HepG2 (cell line): Measurements from ENCODE around the gene MED9. TPM values are rescaled to one million over a fixed set of nuclear protein-coding genes. Genes with fewer than 3 reads are reported as not detected.

Source experiments
- AHR ChIP-seq: IDR thresholded peaks from 2 replicates; pipeline ENCODE4 v1.6.1; 2018; ENCODE audit warnings: missing genetic modification reagents, missing compliant biosample characterization
- DNMT1 ChIP-seq: sonication (generic); formaldehyde crosslinking; IDR thresholded peaks from 2 replicates; pipeline ENCODE4 v1.5.1; 2020; ENCODE audit warnings: mild to moderate bottlenecking, missing genetic modification reagents
- ELF3 ChIP-seq: IDR thresholded peaks from 2 replicates; pipeline ENCODE4 v1.6.1; 2016; ENCODE audit warnings: missing genetic modification reagents, missing compliant biosample characterization
- FOXA3 ChIP-seq: IDR thresholded peaks from 2 replicates; pipeline ENCODE4 v1.6.1; 2016; ENCODE audit warnings: missing genetic modification reagents, missing compliant biosample characterization
- HNF4G ChIP-seq, 2 experiments: sonication (generic) in 1 of 2; formaldehyde crosslinking in 1 of 2; IDR thresholded peaks; 2 replicates each; pipeline versions ENCODE4 v1.4.0 to v1.6.1; 2011 to 2020; ENCODE audit warnings: borderline replicate concordance in 2 of 2, low read depth in 2 of 2, mild to moderate bottlenecking in 2 of 2, low read length in 1 of 2, missing genetic modification reagents in 1 of 2, moderate library complexity in 1 of 2
- HNRNPK ChIP-seq: fragments of 200-400 bp; formaldehyde crosslinking; IDR thresholded peaks from 2 replicates; pipeline ENCODE4 v1.6.1; 2018; ENCODE audit warnings: low read length, low read depth, moderate library complexity, mild to moderate bottlenecking; ENCODE audit not compliant: poor library complexity, severe bottlenecking
- KDM2A ChIP-seq: sonication (generic); formaldehyde crosslinking; IDR thresholded peaks from 2 replicates; pipeline ENCODE4 v1.4.0; 2020; ENCODE audit warnings: low read depth, missing genetic modification reagents, borderline replicate concordance
- MEIS1 ChIP-seq: sonication (generic); formaldehyde crosslinking; IDR thresholded peaks from 2 replicates; pipeline ENCODE4 v1.9.0; 2021; ENCODE audit warnings: mild to moderate bottlenecking, missing genetic modification reagents, moderate library complexity, borderline replicate concordance
- PHB2 ChIP-seq: fragments of 450-650 bp; IDR thresholded peaks from 2 replicates; pipeline ENCODE4 v1.6.1; 2018; ENCODE audit not compliant: partially characterized antibody
- RCOR2 ChIP-seq: IDR thresholded peaks from 2 replicates; pipeline ENCODE4 v1.6.1; 2016; ENCODE audit warnings: missing biosample characterization, missing genetic modification reagents
- ZBTB8A ChIP-seq: sonication (generic); formaldehyde crosslinking; IDR thresholded peaks from 2 replicates; pipeline ENCODE4 v1.4.0; 2020; ENCODE audit warnings: mild to moderate bottlenecking, low read depth, missing genetic modification reagents, borderline replicate concordance
- ZNF30 ChIP-seq: sonication (generic); formaldehyde crosslinking; IDR thresholded peaks from 2 replicates; pipeline ENCODE4 v1.5.0; 2020; ENCODE audit warnings: mild to moderate bottlenecking, missing genetic modification reagents
- ZNF510 ChIP-seq: sonication (generic); formaldehyde crosslinking; IDR thresholded peaks from 2 replicates; pipeline ENCODE4 v1.4.0; 2020; ENCODE audit warnings: low read depth, mild to moderate bottlenecking, missing genetic modification reagents
- ZNF572 ChIP-seq: sonication (generic); formaldehyde crosslinking; IDR thresholded peaks from 2 replicates; pipeline ENCODE4 v1.5.1; 2020; ENCODE audit warnings: mild to moderate bottlenecking, missing genetic modification reagents
- ZNF577 ChIP-seq: sonication (generic); formaldehyde crosslinking; IDR thresholded peaks from 2 replicates; pipeline ENCODE4 v1.4.0; 2020; ENCODE audit warnings: mild to moderate bottlenecking, low read depth, missing genetic modification reagents, borderline replicate concordance
- ZNF720 ChIP-seq: sonication (generic); formaldehyde crosslinking; IDR thresholded peaks from 2 replicates; pipeline ENCODE4 v1.4.0; 2020; ENCODE audit warnings: missing genetic modification reagents
- ZSCAN22 ChIP-seq: sonication (generic); formaldehyde crosslinking; IDR thresholded peaks from 2 replicates; pipeline ENCODE4 v1.4.0; 2020; ENCODE audit warnings: mild to moderate bottlenecking, missing genetic modification reagents
- polyA plus RNA-seq, 8 experiments: library from polyadenylated mRNA; depleted of rRNA in 3 of 8; stranded (reverse) in 7 of 8; unstranded in 1 of 8; fragments of >200 nt; fragmentation: Illumina TruSeq in 4 of 8; extraction: Trizol in 4 of 8; gene quantifications; 2 replicates each; pipeline versions ENCODE4 v1.2.1 to v1.2.3, GENCODE V29; 2011 to 2016; ENCODE audit warnings: low read depth in 4 of 8, missing spikeins in 1 of 8, mixed read lengths in 1 of 8; ENCODE audit not compliant: insufficient read depth in 1 of 8
- total RNA-seq, 5 experiments: library from RNA; depleted of rRNA; stranded (reverse); fragments of >200 nt; fragmentation: Illumina TruSeq; extraction: Trizol; gene quantifications; 2 replicates each; pipeline ENCODE4 v1.2.3, GENCODE V29; 2016; ENCODE audit warnings: low read depth in 1 of 5
- TF ChIP-seq, protein P1 (sequence below): sonication (generic); formaldehyde crosslinking; IDR thresholded peaks from 2 replicates; pipeline ENCODE4 v1.9.0; 2022; ENCODE audit warnings: low read depth, missing genetic modification reagents
- TF ChIP-seq, protein P2 (sequence below): sonication (generic); formaldehyde crosslinking; IDR thresholded peaks from 2 replicates; pipeline ENCODE4 v1.8.1; 2023; ENCODE audit warnings: mild to moderate bottlenecking, moderate library complexity, missing genetic modification reagents

Gene MED9
- total and polyA plus RNA-seq, 2 of the 13 experiments (the other 11 are each of a cell fraction or from before 2014, with no cell fraction given) = 11.9 to 15.1 TPM

- TF ChIP-seq ZNF577 (CRISPR knock-in tag) (no peak), ZNF720 (CRISPR knock-in tag) (no peak), HNF4G (IDR thresholded peaks at IDR 0.05; ENCODE audit: borderline replicate concordance, low read depth, low read length) (no peak; the same call in 1 of the 2 replicates), HNF4G (CRISPR knock-in tag; IDR thresholded peaks at IDR 0.05; ENCODE audit: borderline replicate concordance, low read depth) (peak; percentile 73; the same call in 1 of the 2 replicates), AHR (CRISPR knock-in tag) (no peak; the same call in 1 of the 2 replicates), MEIS1 (peak; percentile 88; the same call in 1 of the 2 replicates), HNRNPK (no peak), KDM2A (CRISPR knock-in tag) (peak; percentile 52), ZBTB8A (no peak), DNMT1 (CRISPR knock-in tag) (no peak), FOXA3 (CRISPR knock-in tag) (peak; percentile 98), PHB2 (no peak), ZNF510 (CRISPR knock-in tag) (no peak), ZNF572 (CRISPR knock-in tag) (no peak), ZSCAN22 (CRISPR knock-in tag) (no peak), RCOR2 (CRISPR knock-in tag) (peak; percentile 91), ELF3 (CRISPR knock-in tag) (peak; percentile 98), ZNF30 (CRISPR knock-in tag) (no peak)
- TF ChIP-seq, protein P1, sequence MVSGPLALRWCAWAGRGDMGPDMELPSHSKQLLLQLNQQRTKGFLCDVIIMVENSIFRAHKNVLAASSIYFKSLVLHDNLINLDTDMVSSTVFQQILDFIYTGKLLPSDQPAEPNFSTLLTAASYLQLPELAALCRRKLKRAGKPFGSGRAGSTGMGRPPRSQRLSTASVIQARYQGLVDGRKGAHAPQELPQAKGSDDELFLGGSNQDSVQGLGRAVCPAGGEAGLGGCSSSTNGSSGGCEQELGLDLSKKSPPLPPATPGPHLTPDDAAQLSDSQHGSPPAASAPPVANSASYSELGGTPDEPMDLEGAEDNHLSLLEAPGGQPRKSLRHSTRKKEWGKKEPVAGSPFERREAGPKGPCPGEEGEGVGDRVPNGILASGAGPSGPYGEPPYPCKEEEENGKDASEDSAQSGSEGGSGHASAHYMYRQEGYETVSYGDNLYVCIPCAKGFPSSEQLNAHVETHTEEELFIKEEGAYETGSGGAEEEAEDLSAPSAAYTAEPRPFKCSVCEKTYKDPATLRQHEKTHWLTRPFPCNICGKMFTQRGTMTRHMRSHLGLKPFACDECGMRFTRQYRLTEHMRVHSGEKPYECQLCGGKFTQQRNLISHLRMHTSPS = peak; percentile 54
- TF ChIP-seq, protein P2, sequence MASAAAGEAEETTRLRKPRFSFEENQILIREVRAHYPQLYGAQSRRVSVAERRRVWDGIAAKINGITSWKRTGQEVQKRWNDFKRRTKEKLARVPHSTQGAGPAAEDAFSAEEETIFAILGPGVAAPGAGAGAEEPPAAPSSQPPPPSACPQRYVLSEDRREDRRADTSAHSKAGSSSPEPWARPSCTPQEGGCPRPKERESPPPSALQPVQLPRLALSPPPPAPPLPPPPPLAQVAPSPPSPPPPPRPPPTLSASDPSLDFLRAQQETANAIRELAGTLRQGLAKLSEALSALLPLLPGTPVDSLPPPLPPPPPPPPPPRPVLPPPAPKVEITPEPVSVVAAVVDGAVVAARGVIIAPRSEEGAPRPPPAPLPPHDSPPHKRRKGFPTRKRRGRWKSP (CRISPR knock-in tag) = peak; percentile 68; the same call in 1 of the 2 replicates
Measured at GRCh38 chr17:17445925-17446665, 30.7 kb upstream of the MED9 start (continued).
